RWPE2 (cell line): ENCODE measurements around the gene DNAJC1.

ENCODE experiments used
- ATAC-seq: fragments of 200-7000 bp; cut with Tn5 transposase; 3 replicates; pipeline ENCODE4 v1.9.1; 2021; ENCODE audit warnings: low read depth
- DNase-seq: peaks from one replicate; pipeline ENCODE4 v3.0.0-alpha.2; 2020; ENCODE audit warnings: low spot score
- H3K27ac ChIP-seq: fragments of 450-650 bp; 2 replicates; pipeline ENCODE4 v1.5.1; 2017; ENCODE audit warnings: mild to moderate bottlenecking; ENCODE audit not compliant: poor library complexity, severe bottlenecking
- H3K27me3 ChIP-seq: fragments of 250-450 bp; sonication (Bioruptor Pico); 2 replicates; pipeline ENCODE4 v1.5.1; 2021; ENCODE audit warnings: mild to moderate bottlenecking, moderate library complexity; ENCODE audit not compliant: insufficient read depth, poor library complexity, severe bottlenecking
- H3K36me3 ChIP-seq: fragments of 250-450 bp; sonication (Bioruptor Pico); 2 replicates; pipeline ENCODE4 v1.5.1; 2020; ENCODE audit warnings: low read depth, mild to moderate bottlenecking, moderate library complexity
- H3K4me1 ChIP-seq: fragments of 250-450 bp; sonication (Bioruptor Pico); 2 replicates; pipeline ENCODE4 v1.5.1; 2021; ENCODE audit warnings: mild to moderate bottlenecking, moderate library complexity; ENCODE audit not compliant: insufficient read depth, poor library complexity, severe bottlenecking
- H3K4me3 ChIP-seq: fragments of 250-450 bp; sonication (Bioruptor Pico); 2 replicates; pipeline ENCODE4 v1.5.1; 2021; ENCODE audit warnings: mild to moderate bottlenecking, moderate library complexity; ENCODE audit not compliant: severe bottlenecking
- H3K9me3 ChIP-seq: fragments of 250-450 bp; sonication (Bioruptor Pico); 2 replicates; pipeline ENCODE4 v1.5.1; 2021; ENCODE audit warnings: mild to moderate bottlenecking, moderate library complexity; ENCODE audit not compliant: severe bottlenecking
- CTCF ChIP-seq: fragments of 450-650 bp; IDR thresholded peaks from one replicate; pipeline ENCODE4 v1.5.1; 2017; ENCODE audit warnings: mild to moderate bottlenecking, moderate library complexity; ENCODE audit not compliant: poor library complexity, severe bottlenecking

Gene DNAJC1

GRCh38 chr10:21935439-21936023 lies 68.0 kb downstream of the DNAJC1 start:
- H3K27ac ChIP-seq, result no peak overlapping the region
- no peak overlapping the region for H3K4me3 ChIP-seq
- 0 out of 2 replicates have a peak, but pooled peaks cover 3% of the 10 kb centered on the region for H3K36me3 ChIP-seq
- DNase-seq (no peak), ATAC-seq (no peak)
- TF ChIP-seq CTCF, result no peak
- peaks cover 7% of the 10 kb centered on the region for H3K4me1 ChIP-seq
- H3K27me3 ChIP-seq, result no peaks in the 10 kb centered on the region
- peaks cover 11% of the 10 kb centered on the region for H3K9me3 ChIP-seq

- Histone ChIP-seq H3K36me3 (0 out of 2 replicates have a peak, but pooled peaks cover 3% of the 10 kb centered on the region), H3K27me3 (no peaks in the 10 kb centered on the region), H3K4me3 (no peak overlapping the region), H3K27ac (no peak overlapping the region), H3K4me1 (peaks cover 12% of the 10 kb centered on the region), H3K9me3 (peaks cover 11% of the 10 kb centered on the region)
- DNase-seq (no peak), ATAC-seq (no peak)
- TF ChIP-seq CTCF, result no peak
Observed at GRCh38 chr10:21934307-21934706, 69.2 kb downstream of the DNAJC1 start.

- no peak overlapping the region for H3K4me3 ChIP-seq
- no peaks in the 10 kb centered on the region for H3K36me3 ChIP-seq
- peak; percentile 65 for ATAC-seq
- no peaks in the 10 kb centered on the region for H3K27me3 ChIP-seq
- H3K27ac ChIP-seq, result peak overlapping the region; percentile 93
- TF ChIP-seq CTCF, result no peak
- peaks cover 40% of the 10 kb centered on the region for H3K4me1 ChIP-seq
- H3K9me3 ChIP-seq, result no peaks in the 10 kb centered on the region
- DNase-seq, result no peak
Observed at GRCh38 chr10:21929070-21929469, 74.5 kb downstream of the DNAJC1 start.

- ATAC-seq (peak; percentile 55; the same call in 2 of the 3 replicates), DNase-seq (no peak)
- Histone ChIP-seq H3K27ac (peak overlapping the region; percentile 93), H3K4me3 (no peak overlapping the region), H3K9me3 (no peaks in the 10 kb centered on the region), H3K27me3 (no peaks in the 10 kb centered on the region), H3K36me3 (no peaks in the 10 kb centered on the region), H3K4me1 (peaks cover 40% of the 10 kb centered on the region)
- TF ChIP-seq CTCF, result no peak
Observed at GRCh38 chr10:21927631-21928353, 75.7 kb downstream of the DNAJC1 start.

- H3K27me3 ChIP-seq, result no peaks in the 10 kb centered on the region
- no peaks in the 10 kb centered on the region for H3K9me3 ChIP-seq
- peaks cover 40% of the 10 kb centered on the region for H3K4me1 ChIP-seq
- DNase-seq, result peak; percentile 74
- H3K27ac ChIP-seq, result peak overlapping the region; percentile 93
- no peak overlapping the region for H3K4me3 ChIP-seq
- peak; percentile 72 for ATAC-seq
- no peaks in the 10 kb centered on the region for H3K36me3 ChIP-seq
- TF ChIP-seq CTCF, result no peak
Observed at GRCh38 chr10:21926949-21927348, 76.6 kb downstream of the DNAJC1 start.
